Measurements from ENCODE around the gene GTSE1.

Gene GTSE1

DNA sequence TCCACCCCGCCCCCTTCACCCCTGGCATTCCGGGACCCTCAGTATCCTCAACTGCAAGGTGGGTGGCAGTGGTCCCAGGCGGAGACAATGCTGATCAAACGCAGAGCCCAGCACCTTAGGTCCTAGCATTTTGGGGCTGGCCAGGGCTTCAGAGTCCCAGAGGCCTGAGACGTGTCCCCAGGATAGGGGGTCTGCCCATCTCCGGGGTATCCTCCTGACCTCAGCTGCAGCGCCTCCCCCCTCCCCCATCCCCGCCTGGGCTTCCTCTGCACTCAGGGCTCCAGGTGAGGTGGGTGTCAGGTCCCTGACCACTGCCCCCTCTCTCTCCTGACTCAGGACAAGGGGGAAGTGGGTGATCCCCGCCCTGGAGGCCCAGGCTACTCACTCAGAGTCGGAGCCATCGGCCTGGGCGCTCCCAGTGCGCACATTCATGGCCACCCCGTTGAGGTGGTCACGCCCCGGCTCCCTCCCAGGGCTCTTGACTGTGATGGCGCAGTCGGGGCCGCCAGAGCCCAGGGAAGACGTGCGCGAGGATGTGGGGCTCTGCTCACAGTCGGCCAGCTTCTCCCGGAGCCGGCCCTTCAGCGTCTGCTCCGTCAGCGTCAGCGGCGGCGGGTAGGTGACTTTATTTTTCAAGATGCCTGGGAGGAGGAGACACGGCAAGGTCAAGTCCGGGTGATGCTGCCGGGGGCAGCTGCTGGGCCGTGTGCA is 67.1 kb downstream of the GTSE1 start:
- in situ Hi-C loops (cut with MboI; ENCODE audit: low sequenced_read_pairs) = loop anchor here (10.0 kb wide), 1 partner anchor 181 kb away; no protein-coding TSS in a partner anchor

DNA sequence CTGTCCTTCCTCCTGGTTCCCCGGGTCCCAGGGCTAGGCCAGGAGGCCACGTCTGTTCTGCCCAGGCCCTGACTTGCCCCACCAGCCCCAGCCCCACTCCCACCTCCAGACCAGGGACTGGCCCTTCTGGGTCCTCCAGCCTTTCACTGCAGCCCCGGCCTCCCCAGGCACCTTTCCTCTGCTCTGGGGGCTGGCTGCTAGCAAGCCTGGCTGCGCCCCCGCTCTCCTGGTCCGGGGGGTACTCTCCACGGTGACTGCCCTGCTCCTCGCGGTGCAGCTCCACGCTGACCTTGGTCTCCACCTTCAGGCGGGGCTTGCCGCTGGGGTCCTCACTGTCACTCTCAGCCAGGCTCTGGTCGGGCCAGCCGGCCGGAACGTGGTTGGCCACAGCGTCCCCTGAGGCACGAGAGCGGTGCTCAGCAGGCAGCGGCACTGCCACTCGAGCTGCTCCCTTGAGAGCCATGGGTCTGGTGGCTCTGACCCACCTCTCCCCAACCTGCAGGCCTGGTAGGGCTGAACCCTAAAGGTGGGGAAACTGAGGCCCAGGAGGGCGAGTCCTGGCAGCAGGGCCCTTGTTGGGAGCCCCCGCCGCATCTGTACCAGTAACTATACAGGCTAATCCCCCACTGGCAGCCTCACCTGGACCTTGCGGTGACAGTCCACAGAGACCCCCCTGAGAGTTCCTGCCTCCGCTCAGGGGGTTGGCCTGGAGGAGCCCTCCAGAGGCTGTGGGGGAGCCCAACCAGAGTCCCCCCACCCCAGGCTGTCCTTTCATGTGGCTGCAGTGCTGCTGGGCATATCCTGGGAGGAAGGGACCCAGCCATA is 67.9 kb downstream of the GTSE1 start:
- in situ Hi-C loops (cut with MboI; ENCODE audit: low sequenced_read_pairs) = loop anchor here (10.0 kb wide), 1 partner anchor 180 kb away; no protein-coding TSS in a partner anchor

DNA sequence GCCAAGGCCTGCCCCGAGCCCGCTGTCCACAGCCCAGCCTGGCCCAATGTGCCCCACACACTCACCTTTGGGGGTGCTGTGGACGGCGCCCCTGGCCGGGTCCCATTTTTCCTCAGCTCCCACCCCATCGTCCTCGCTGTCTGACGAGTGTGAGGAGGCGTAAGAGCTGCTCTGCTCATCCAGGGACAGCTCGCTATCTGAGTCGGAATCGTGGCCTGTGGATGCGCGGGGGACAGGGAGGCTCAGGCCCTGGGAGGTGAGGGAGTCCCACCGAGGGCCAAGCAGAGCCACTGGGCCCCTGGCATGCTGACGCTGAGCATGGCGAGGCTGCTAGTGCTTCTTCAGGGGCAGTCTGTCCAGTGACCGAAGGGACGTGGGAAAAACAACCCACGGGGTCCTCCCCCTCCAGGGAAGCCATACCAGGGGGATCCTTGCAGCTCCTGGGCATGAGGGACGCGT is 68.5 kb downstream of the GTSE1 start:
- in situ Hi-C loops (cut with MboI; ENCODE audit: low sequenced_read_pairs) = loop anchor here (10.0 kb wide), 1 partner anchor 180 kb away; no protein-coding TSS in a partner anchor

DNA sequence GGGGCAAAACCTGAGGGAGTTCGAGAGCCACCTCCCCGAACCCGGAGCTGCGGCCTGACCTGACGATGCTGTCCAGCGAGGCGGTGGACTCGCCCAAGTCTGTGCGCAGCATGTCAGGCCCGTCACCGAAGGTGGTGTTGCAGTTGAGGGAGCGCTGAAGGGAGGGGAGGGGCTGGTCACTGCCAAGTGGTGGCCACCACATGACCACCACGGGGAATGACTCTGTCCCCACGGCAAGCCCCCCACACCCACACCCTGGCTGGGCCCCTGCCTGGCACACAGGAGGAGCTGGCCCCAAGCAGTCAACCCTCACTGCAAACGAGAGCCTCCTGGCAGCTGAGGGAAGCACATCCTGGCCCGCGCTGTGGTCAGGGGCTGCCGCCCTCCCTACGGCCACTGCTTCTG is 69.7 kb downstream of the GTSE1 start:
- in situ Hi-C loops (cut with MboI; ENCODE audit: low sequenced_read_pairs) = loop anchor here (10.0 kb wide), 1 partner anchor 178 kb away; no protein-coding TSS in a partner anchor

DNA sequence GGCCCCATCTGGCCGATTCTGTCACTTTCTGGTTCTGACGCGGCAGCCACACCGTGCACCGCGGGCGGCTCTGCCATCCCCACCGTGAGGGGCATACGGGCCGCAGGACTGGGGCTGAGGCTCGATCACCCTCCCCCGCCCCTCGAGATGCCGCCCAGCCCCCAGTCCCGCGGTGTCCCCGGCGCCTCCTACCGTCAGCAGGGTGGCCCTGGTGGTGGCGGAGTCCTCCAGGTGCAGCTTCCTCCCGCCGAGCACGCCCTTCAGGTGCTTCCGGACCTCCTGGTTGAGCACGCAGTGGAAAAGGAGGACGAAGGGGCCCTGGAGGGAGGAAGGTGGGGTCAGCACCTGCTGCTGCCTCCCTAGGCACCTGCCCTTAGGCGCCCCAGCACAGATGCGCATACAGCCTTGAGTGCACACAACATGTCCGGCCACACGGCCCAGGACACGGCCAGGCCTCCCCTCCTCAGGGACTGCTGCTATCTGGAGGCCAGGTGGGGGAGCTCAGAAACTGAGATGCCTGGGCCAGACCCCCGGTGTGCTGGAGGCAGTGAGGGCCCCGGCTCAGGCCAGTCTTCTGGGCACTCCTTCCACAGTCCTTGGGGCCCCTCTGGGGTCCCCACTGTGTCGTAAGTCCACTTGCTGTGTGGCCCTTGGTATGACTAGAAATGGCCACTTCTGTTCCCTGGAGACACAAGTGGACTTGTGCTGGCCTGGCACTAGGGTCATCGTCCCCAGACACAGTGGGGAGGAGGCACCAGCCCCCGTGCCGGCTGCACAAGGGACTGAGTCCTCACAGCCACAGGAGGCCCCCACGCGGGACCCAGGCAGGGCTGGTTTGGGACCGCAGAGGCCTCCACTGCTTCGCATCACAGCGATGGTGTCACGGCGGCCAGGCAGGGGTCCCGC is 70.4 kb downstream of the GTSE1 start:
- in situ Hi-C loops (cut with MboI; ENCODE audit: low sequenced_read_pairs) = loop anchor here (10.0 kb wide), 1 partner anchor 178 kb away; no protein-coding TSS in a partner anchor

DNA sequence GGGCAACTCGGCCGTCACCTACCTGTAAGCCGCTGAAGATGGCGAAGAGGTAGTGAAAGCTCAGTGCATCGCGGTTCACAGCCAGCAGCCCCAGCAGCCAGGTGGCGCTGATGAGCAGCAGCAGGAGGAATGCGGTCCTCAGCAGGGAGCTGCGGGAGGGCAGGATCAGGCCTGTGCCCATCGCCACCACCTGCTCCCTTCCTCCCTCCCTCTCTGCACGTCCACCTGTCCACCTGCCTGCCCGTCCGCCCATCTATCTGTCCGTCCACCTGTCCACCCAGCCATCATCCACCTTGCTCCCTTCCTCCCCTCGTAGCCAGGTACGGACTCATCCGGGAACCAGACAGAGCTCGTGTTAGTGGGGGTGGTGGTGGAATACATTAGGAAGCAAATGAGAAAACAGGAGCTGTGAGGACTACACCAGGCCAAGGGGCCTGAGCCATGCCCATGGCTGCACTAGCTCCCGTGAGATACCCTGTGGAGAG is 71.1 kb downstream of the GTSE1 start:
- in situ Hi-C loops (cut with MboI; ENCODE audit: low sequenced_read_pairs) = loop anchor here (10.0 kb wide), 1 partner anchor 177 kb away; no protein-coding TSS in a partner anchor

DNA sequence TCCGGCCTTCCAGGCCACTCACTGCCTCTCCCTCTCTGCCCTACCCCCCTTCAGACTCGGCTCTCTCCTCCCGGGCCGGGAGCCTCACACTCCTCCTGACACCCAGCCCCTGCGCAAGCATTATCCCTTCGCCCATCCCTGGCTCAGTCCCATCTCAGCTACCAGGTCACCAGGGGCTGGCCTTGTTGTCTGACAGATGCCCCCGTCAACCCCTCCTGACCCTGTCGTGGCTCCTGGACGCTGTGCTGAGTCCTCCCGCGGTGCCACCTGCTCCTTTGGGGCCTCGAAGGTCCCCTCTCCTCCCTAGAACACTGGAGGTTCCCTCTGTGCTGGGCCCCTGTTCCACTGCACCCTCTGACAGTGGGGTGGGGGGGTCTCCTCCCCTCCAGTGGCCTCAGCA is 71.8 kb downstream of the GTSE1 start:
- in situ Hi-C loops (cut with MboI; ENCODE audit: low sequenced_read_pairs) = loop anchor here (10.0 kb wide), 1 partner anchor 176 kb away; no protein-coding TSS in a partner anchor

DNA sequence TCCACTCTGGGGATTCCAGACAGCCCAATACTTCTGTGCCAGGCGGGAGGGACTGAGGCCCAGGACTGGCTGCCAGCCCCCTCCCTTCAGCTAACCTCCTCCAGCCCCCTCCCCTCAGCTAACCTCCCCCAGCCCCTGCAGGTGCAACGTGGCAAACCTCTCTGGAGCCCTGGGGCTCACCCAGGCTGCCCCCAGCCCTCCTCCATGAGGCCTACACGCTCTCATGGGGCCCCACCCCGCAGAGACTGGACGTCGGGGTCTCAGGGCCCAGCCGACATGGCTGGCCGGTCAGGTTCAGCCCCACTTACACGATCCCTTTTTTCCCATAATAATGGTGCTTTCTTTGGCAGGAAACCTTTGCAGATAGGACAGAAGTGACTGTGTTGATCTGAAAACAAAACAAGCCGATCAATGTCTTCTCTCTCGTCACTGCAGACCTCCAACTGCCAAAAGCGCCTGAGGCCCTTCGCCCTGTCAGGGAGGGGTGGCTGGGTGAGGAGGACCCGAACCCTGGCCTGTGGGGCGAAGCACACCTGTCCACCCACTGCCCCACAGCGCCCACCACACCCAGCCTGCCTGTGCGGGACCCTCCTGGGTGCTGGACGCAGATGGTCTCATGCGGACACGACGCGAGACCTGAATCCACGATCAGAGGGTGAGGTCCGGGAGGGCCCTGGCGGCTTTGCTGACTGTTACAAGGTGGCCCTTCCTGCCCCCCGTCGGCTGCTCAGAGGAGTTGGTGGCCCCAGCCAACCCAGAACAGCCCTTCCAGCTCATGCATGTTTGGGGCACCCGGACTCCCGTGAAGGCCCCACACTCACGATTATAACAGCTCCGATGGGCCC is 72.4 kb downstream of the GTSE1 start:
- in situ Hi-C loops (cut with MboI; ENCODE audit: low sequenced_read_pairs) = loop anchor here (10.0 kb wide), 1 partner anchor 176 kb away; no protein-coding TSS in a partner anchor

DNA sequence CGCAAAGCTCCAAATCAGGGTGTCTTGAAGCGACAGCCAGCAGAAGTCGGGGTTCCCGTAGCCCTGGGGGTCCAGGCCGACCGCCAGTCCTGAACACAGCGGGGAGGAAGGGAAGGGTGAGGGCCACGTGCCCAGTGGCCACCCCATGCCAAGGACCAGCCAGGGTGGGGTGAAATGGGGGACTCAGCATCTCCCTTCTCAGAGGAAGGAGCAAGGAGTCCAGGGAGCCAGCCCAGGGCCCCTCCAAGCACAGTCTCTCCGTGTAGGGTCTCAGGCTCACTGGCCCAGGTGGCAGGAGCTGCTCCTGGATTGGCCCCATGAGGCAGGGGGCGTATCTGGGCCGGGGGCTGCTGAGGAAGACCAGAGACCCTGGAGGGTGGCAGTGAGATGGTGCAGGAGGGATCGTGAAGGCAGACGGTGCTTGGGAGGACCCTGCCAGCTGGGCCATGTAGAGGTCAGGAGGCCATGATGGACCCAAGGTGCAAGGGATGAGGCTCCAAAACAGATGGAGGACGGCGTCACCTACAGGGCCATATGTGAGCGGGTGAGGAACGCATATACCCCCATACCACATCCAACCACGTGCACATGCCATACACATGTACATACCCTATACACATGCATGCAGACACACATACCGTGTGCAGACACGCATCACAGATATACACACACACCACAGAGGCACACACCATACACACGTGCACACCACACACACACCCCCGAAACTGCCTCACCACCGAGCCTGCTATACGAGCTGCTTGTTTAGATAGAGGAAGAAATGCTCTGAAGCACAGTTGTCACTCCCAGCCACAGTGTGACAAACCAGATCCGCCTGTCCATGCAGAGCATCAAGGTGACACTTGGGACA is 73.3 kb downstream of the GTSE1 start:
- in situ Hi-C loops (cut with MboI; ENCODE audit: low sequenced_read_pairs) = loop anchor here (10.0 kb wide), 1 partner anchor 175 kb away; no protein-coding TSS in a partner anchor

DNA sequence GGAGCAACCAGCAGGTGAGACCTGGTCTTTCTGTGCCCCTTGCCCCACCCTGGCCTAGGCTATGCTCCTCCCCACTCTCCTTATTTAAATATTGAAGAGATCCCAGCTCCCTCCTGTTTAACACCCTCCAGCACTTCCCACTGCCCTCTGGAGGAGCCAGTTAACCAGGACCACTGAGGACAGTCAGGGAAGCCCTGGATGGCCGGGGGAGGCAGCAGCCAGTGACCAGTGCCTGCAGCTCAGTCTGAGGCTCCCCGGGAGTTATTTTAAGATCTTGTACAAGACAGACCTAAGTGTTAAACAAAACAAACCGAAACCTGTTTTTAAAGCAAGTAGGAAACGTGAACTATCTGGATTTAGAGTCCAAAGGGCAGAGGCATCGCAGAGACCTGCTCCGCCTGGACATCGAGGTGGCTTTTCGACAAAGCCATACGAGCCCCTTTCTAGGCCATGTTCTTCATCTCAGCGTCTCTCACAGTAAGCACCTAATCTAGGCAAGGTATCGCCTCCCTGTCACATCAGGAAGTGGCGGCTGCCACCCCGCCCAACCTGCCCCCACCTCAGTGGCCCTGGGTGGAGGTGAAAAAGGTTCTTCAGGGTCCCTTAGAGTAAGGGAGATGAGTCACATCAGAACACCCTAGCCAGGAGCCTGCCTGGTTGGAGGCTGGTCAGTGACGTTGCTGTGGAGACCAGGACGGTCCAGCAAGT is 74.1 kb downstream of the GTSE1 start:
- in situ Hi-C loops (cut with MboI; ENCODE audit: low sequenced_read_pairs) = no loop called here

DNA sequence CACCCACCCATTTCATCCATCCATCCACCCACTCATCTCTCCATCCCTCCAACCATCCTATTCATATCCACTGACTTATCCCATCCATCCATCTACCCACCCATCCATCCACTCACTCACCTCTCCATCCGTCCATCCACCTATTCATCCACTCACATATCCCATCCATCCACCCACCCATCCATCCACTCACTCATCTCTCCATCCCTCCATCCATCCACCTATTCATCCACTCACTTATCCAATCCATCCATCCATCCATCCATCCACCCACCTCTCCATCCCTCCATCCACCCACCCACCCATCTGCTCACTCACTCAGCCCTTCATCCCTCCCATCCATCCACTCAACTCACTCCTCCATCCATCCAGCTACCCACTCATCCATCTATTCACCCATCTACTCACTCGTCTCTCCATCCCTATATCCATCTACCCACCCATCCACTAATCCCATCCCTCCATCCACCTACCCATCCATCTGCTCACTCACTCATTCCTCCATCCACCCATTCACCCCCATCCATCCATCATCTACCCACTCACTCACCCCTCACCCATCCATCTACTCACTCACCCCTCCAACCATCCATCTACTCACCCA is 75.1 kb downstream of the GTSE1 start:
- in situ Hi-C loops (cut with MboI; ENCODE audit: low sequenced_read_pairs) = no loop called here

DNA sequence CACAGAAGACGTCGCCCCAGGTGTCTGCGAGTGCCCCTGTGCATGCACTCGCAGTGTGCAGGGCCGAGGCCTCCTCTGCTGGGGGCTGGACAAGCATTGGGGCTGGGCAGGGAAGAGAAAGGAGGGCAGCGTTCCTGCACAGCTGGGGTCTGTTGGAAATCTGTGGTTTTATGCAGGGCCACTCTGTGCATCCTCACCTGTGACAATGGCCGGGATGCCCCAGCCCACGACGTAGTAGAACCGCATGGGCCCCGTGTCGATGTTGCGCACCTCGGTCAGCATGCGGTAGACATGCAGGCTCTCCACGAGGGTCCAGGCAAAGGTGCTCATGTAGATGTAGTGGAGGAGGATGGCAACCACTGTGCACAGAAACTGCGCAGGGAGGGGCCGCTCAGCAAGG is 76.0 kb downstream of the GTSE1 start:
- in situ Hi-C loops (cut with MboI; ENCODE audit: low sequenced_read_pairs) = no loop called here

DNA sequence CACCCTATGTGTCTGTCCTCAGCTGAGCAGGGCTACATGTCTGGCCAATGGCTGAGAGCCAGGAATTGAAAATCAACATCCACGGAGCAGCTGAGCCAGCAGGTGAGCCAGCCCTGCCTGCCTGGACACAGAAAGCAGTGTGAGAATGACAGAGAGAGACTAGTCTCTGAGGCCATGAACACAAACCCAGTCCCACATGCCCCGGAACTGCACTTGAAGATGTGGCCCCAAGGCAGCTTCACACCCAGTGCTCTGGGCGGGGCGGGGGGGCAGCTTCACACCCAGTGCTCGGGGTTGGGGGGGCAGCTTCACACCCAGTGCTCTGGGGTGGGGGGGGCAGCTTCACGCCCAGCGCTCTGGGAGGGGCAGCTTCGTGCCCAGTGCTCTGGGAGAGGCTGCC is 76.5 kb downstream of the GTSE1 start:
- in situ Hi-C loops (cut with MboI; ENCODE audit: low sequenced_read_pairs) = no loop called here

DNA sequence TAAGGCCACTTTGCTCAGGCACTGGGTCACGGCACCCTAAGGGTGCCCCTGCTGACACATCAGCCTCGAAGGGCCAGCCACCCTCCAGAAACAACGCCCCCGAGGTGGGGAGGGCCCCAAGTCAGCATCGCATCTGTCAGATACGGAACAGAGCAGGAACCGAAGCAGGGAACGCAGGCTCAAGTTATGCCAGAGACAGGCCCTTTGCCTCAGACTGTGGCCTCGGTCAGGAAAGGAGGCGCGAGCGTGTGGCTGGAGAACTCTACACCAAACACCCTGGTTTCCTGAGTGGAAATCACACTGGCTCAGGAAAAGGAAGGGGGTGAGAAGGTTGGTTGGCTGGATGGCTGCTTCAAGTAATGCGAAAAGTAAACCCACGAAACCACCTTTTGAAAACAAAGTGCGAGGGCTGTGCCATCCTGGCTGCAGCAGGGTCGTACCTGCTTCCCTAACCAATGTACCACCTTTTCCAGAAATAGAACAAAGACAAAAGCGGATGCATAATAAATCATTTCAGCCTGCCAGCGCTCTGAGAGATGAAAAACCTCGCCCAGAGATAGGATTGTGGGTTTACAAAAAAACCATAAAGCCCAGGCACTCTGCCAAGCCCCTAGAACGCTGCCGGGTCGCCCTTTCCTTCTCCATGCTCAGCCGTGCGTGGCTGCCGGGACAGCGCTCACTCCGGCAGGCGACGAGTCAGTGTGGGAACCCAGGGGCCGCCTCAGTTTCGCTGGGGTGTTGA is 77.4 kb downstream of the GTSE1 start:
- in situ Hi-C loops (cut with MboI; ENCODE audit: low sequenced_read_pairs) = no loop called here

DNA sequence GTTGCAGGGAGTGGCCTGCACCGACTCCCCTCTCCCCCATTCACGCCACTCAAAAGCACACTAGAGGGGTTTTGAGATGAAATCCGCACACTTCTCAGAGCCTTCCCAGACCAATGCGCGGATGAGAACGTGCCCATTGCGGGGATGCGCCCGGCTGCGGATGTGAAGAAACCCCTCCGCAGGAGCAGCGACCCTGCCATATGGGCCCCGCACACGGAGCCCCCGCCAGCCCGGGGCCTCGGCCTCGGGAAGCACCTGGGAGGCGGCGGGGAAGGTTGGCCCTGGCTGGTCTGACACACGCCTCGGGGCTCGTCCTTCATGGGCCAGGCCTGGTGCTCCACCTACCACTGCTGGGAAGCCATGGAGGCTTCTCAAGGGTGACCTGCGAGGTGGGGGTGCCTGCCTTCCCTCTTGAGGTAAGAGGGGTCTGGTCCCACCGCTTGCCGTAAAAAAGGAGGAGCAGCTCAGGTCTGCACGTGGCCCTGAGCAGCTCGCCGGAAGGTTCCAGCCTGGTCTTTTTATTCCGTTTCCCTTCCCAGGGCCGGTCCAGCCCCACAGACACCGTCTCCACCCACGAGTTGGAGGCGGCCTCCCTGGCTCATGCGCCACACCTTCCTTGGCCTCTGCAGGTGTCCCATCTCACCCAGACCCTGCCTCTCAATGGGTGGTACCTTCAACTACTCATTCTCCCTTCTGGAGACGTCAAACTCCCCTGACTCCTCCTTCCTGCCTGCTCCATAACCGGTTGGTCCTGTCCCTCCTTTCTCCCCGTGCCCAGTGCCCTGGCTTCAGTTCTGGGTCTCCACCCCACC is 78.2 kb downstream of the GTSE1 start:
- in situ Hi-C loops (cut with MboI; ENCODE audit: low sequenced_read_pairs) = no loop called here

DNA sequence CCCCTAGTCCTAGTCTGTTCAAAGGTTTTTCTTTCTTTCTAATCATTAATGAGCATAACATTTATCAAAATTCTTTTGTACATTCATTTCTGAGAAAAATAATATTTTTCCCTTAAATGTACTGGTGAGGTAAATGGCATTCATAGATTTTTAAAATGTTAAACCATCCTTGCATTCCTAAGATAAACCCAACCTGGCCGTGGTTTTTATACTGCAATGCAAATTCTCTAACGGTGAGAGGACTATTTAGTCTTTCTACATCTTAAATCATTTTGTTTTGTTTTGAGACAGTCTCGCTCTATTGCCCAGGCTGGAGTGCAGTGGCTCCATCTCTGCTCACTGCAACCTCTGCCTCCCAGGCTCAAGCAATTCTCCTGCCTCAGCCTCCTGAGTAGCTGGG is 79.4 kb downstream of the GTSE1 start:
- in situ Hi-C loops (cut with MboI; ENCODE audit: low sequenced_read_pairs) = no loop called here
